CD14-positive monocyte (primary cell): ENCODE measurements around the gene SLCO2A1. TPM values are rescaled to one million over a fixed set of nuclear protein-coding genes. Genes with fewer than 3 reads are reported as not detected.

Source experiments
- DNase-seq, 3 donors: peaks; one replicate each; pipeline ENCODE4 v3.0.0-alpha.2; 2011 to 2022
- H2AFZ ChIP-seq: 2 replicates; pipeline ENCODE4 v1.6.0; 2012; ENCODE audit warnings: mild to moderate bottlenecking, low read depth, low read length, inconsistent platforms; ENCODE audit not compliant: insufficient read depth, poor library complexity, severe bottlenecking
- H3K27ac ChIP-seq, 2 donors: 1 replicate in 1 of 2; 2 replicates in 1 of 2; pipeline ENCODE4 v1.5.1; 2012 to 2013; ENCODE audit warnings: low read length in 2 of 2, control low read depth in 1 of 2, inconsistent platforms in 1 of 2, low read depth in 1 of 2, mild to moderate bottlenecking in 1 of 2
- H3K27me3 ChIP-seq, 2 donors: one replicate each; pipeline versions ENCODE4 v1.6.0 to v1.6.1; 2011 to 2013; ENCODE audit warnings: low read length in 2 of 2; ENCODE audit not compliant: control insufficient read depth in 2 of 2, insufficient read depth in 2 of 2
- H3K36me3 ChIP-seq, 2 donors: replicated peaks in 1 of 2; 1 replicate in 1 of 2; 2 replicates in 1 of 2; pipeline versions ENCODE4 v1.5.1 to v1.6.1; 2012 to 2013; ENCODE audit warnings: low read length in 2 of 2, control low read depth in 1 of 2, inconsistent platforms in 1 of 2, mild to moderate bottlenecking in 1 of 2; ENCODE audit not compliant: insufficient read depth in 2 of 2, control insufficient read depth in 1 of 2
- H3K4me1 ChIP-seq, 2 donors: 1 replicate in 1 of 2; 2 replicates in 1 of 2; pipeline versions ENCODE4 v1.5.1 to v1.6.1; 2012 to 2013; ENCODE audit warnings: low read length in 2 of 2, control low read depth in 1 of 2, inconsistent platforms in 1 of 2, mild to moderate bottlenecking in 1 of 2, moderate library complexity in 1 of 2; ENCODE audit not compliant: insufficient read depth in 2 of 2, control insufficient read depth in 1 of 2
- H3K4me2 ChIP-seq: replicated peaks from 2 replicates; pipeline ENCODE3; 2012; ENCODE audit warnings: low read length, moderate library complexity, mild to moderate bottlenecking; ENCODE audit not compliant: poor library complexity, severe bottlenecking; ENCODE audit errors: extremely low read depth
- H3K4me3 ChIP-seq, 3 experiments: fragments of 200-600 bp in 1 of 3; sonication (generic) in 1 of 3; replicated peaks in 1 of 3; 1 replicate in 2 of 3; 2 replicates in 1 of 3; pipeline ENCODE4 v1.5.1; 2011 to 2013; ENCODE audit warnings: low read length in 3 of 3, mild to moderate bottlenecking in 3 of 3, control low read depth in 2 of 3, low read depth in 2 of 3, inconsistent platforms in 1 of 3, moderate library complexity in 1 of 3
- H3K79me2 ChIP-seq: 2 replicates; pipeline ENCODE4 v1.6.0; 2012; ENCODE audit warnings: mild to moderate bottlenecking, control low read depth, inconsistent platforms, low read length, moderate library complexity; ENCODE audit not compliant: insufficient read depth
- H3K9ac ChIP-seq: 2 replicates; pipeline ENCODE4 v1.6.0; 2017; ENCODE audit warnings: low read length, mild to moderate bottlenecking; ENCODE audit not compliant: insufficient read depth, poor library complexity, severe bottlenecking
- H3K9me3 ChIP-seq, 2 donors: replicated peaks in 1 of 2; 1 replicate in 1 of 2; 2 replicates in 1 of 2; pipeline versions ENCODE4 v1.5.1 to v1.6.1; 2012 to 2013; ENCODE audit warnings: low read length in 2 of 2, control low read depth in 1 of 2; ENCODE audit not compliant: control insufficient read depth in 1 of 2, insufficient read depth in 1 of 2
- H4K20me1 ChIP-seq: 2 replicates; pipeline ENCODE4 v1.6.0; 2012; ENCODE audit warnings: mild to moderate bottlenecking, low read length, control low read depth, moderate library complexity; ENCODE audit not compliant: insufficient read depth
- H3K27ac Mint-ChIP-seq, 7 donors: one replicate each; pipeline ENCODE4 v1.8.0; 2020; ENCODE audit warnings: mild to moderate bottlenecking in 7 of 7, mixed read lengths in 7 of 7, moderate library complexity in 6 of 7, inconsistent platforms in 2 of 7
- H3K27me3 Mint-ChIP-seq, 3 donors: one replicate each; pipeline ENCODE4 v1.8.0; 2021 to 2022; ENCODE audit warnings: low read depth in 3 of 3, mild to moderate bottlenecking in 3 of 3, mixed read lengths in 3 of 3, moderate library complexity in 3 of 3, inconsistent platforms in 1 of 3
- H3K36me3 Mint-ChIP-seq, 2 donors: one replicate each; pipeline ENCODE4 v1.8.0; 2020; ENCODE audit warnings: mixed read lengths in 2 of 2, inconsistent platforms in 1 of 2, mild to moderate bottlenecking in 1 of 2
- H3K4me1 Mint-ChIP-seq: one replicate; pipeline ENCODE4 v1.8.0; 2020; ENCODE audit warnings: mild to moderate bottlenecking, mixed read lengths
- H3K4me3 Mint-ChIP-seq, 2 donors: one replicate each; pipeline ENCODE4 v1.8.0; 2020; ENCODE audit warnings: mild to moderate bottlenecking in 2 of 2, mixed read lengths in 2 of 2, moderate library complexity in 1 of 2
- H3K9me3 Mint-ChIP-seq, 7 donors: one replicate each; pipeline ENCODE4 v1.8.0; 2020 to 2022; ENCODE audit warnings: mixed read lengths in 7 of 7, mild to moderate bottlenecking in 6 of 7, moderate library complexity in 6 of 7, inconsistent platforms in 2 of 7
- WGBS: methylation state at CpG from one replicate; pipeline ENCODE4 v1.1.5; 2013; ENCODE audit warnings: missing lambda C conversion rate; ENCODE audit not compliant: insufficient coverage; 5-methylcytosine and 5-hydroxymethylcytosine counted together
- intact Hi-C, 2 donors: fragments of 100-400 bp; cut with micrococcal nuclease; formaldehyde crosslinking; loops; one replicate each; pipeline versions ENCODE4 v1.15.0 to v1.15.1; 2023
- polyA plus RNA-seq, 3 donors: library from polyadenylated mRNA; depleted of rRNA in 1 of 3; unstranded in 2 of 3; stranded (reverse) in 1 of 3; fragments of 300-500 nt in 2 of 3; fragments of >200 nt in 1 of 3; fragmentation: Illumina TruSeq in 2 of 3; gene quantifications; 1 replicate in 2 of 3; 2 replicates in 1 of 3; pipeline ENCODE4 v1.2.3, GENCODE V29; 2012 to 2021
- TF ChIP-seq, protein P1 (sequence below): fragments of 200-600 bp; IDR thresholded peaks from one replicate; pipeline ENCODE4 v1.8.0; 2022; ENCODE audit warnings: antibody characterized with exemption, mild to moderate bottlenecking

SLCO2A1 gene
- polyA plus RNA-seq, 3 donors = 0.12 TPM; not detected in 2

DNA sequence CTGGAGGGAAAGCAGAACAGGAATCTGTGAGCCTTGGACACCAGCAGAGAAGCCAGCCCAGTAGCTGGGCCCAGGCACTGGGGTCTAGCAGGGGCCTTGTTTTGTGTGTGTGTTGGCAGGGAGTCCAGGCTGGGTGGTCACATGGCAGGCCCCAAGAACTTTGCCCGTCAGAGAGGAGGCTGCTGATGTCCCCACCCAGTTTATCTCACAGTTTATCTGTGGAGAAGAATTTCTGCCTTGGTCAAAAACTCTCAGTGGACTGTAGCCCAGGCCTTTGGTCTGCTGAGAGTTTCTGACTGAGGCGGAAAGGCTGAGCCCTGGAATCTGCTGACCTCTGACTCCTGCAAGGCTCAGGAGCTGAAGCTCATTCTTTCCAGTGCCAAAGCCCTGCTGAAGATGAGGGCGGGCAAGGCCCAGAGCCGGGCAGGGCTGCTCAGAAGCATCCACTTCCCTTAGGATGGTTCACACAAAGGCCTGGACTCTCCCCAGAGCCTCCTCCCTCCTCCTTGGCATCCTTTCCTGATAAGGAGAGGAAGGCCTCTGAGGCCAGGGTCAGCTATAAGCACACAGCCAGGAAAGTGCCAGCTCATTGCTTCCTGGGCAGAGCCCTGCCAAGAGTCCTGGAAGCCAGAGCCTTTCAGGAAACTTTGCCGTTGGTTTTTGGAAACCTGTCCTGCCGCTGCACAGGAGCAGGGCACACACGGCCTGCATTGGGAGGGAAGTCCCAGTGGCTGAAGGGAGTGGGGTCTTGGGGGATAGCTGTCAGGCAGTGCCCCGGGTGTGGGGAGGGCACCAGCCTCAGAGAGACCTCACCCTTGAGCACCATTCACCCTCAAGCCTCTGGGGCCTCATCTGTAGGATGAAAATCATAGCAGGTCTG lies 37.2 kb upstream of the SLCO2A1 start:
- no peak for DNase-seq
- H2AFZ ChIP-seq = no peak overlapping the region
- H3K9ac ChIP-seq = no peak overlapping the region
- H3K27ac ChIP-seq = no peak overlapping the region
- H3K4me3 ChIP-seq = no peak overlapping the region
- H3K27ac Mint-ChIP-seq = peak overlapping the region in 1 of 7 donors; percentile 33
- WGBS = 95% methylated on average over 4 of the region's 8 CpGs
- TF ChIP-seq, protein P1, sequence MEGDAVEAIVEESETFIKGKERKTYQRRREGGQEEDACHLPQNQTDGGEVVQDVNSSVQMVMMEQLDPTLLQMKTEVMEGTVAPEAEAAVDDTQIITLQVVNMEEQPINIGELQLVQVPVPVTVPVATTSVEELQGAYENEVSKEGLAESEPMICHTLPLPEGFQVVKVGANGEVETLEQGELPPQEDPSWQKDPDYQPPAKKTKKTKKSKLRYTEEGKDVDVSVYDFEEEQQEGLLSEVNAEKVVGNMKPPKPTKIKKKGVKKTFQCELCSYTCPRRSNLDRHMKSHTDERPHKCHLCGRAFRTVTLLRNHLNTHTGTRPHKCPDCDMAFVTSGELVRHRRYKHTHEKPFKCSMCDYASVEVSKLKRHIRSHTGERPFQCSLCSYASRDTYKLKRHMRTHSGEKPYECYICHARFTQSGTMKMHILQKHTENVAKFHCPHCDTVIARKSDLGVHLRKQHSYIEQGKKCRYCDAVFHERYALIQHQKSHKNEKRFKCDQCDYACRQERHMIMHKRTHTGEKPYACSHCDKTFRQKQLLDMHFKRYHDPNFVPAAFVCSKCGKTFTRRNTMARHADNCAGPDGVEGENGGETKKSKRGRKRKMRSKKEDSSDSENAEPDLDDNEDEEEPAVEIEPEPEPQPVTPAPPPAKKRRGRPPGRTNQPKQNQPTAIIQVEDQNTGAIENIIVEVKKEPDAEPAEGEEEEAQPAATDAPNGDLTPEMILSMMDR = no peak
- no peaks in the 10 kb centered on the region for H3K4me1 Mint-ChIP-seq
- no peaks in the 10 kb centered on the region for H3K79me2 ChIP-seq
- intact Hi-C loops = no loop called here
- H3K9me3 ChIP-seq = no peaks in the 10 kb centered on the region
- no peaks in the 10 kb centered on the region for H3K27me3 ChIP-seq
- H3K36me3 Mint-ChIP-seq = no peaks in the 10 kb centered on the region
- no peaks in the 10 kb centered on the region for H4K20me1 ChIP-seq
- H3K4me1 ChIP-seq = no peaks in the 10 kb centered on the region
- peaks cover 0 to 5% (median 1%) of the 10 kb centered on the region in 3 donors for H3K27me3 Mint-ChIP-seq
- no peak overlapping the region for H3K4me2 ChIP-seq
- H3K9me3 Mint-ChIP-seq = peaks cover 0 to 9% (median 1%) of the 10 kb centered on the region in 7 donors
- no peak overlapping the region for H3K4me3 Mint-ChIP-seq
- H3K36me3 ChIP-seq = no peaks in the 10 kb centered on the region

DNA sequence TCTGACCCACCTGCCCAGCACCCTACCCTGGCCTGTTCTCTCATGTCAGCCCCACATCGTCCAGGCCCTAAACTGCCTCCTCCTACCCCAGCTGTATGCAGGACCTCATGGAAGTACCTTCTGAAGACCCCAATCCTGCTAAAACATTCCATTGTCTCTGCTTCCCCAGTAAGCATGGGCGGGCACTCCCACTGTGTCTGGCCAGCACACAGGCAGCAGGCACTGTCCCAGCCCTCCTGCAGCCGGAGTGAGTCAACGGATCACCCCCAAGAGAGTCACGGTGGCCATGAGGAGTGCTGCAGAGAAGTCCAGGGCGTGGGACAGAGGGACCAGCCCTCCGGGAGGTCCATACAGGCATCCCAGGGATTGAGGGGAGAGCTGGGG lies 36.4 kb upstream of the SLCO2A1 start:
- Histone ChIP-seq H3K36me3 (no peaks in the 10 kb centered on the region), H3K9me3 (no peaks in the 10 kb centered on the region), H3K27me3 (no peaks in the 10 kb centered on the region), H3K4me1 (no peaks in the 10 kb centered on the region), H3K79me2 (no peaks in the 10 kb centered on the region), H4K20me1 (no peaks in the 10 kb centered on the region), H2AFZ (no peak overlapping the region), H3K27ac (no peak overlapping the region), H3K4me2 (no peak overlapping the region), H3K4me3 (no peak overlapping the region), H3K9ac (no peak overlapping the region)
- no peak for DNase-seq
- intact Hi-C loops = no loop called here
- Mint-ChIP-seq H3K27ac (peak overlapping the region in 1 of 7 donors; percentile 10), H3K27me3 (peaks cover 1 to 6% (median 3%) of the 10 kb centered on the region in 3 donors), H3K4me3 (no peak overlapping the region), H3K9me3 (peaks cover 0 to 9% (median 0%) of the 10 kb centered on the region in 7 donors), H3K36me3 (no peaks in the 10 kb centered on the region), H3K4me1 (no peaks in the 10 kb centered on the region)
- 93% methylated on average over 7 of the region's 7 CpGs for WGBS
- TF ChIP-seq, protein P1 = no peak
